GM21717 (cell line): ENCODE measurements around the gene ATP12A.

Experiments used
- ATAC-seq: cut with Tn5 transposase; IDR thresholded peaks from one replicate; pipeline ENCODE4 v1.9.1; 2021; ENCODE audit warnings: mild to moderate bottlenecking, moderate library complexity; ENCODE audit not compliant: unreplicated experiment

The ATP12A gene

GRCh38 chr13:24680258-24680920 is at the start of gene ATP12A:
Gene ATP12A (plus strand): TSS chr13:24680408. CDS start chr13:24680744, 336 bp downstream.
- no peak for ATAC-seq

DNA sequence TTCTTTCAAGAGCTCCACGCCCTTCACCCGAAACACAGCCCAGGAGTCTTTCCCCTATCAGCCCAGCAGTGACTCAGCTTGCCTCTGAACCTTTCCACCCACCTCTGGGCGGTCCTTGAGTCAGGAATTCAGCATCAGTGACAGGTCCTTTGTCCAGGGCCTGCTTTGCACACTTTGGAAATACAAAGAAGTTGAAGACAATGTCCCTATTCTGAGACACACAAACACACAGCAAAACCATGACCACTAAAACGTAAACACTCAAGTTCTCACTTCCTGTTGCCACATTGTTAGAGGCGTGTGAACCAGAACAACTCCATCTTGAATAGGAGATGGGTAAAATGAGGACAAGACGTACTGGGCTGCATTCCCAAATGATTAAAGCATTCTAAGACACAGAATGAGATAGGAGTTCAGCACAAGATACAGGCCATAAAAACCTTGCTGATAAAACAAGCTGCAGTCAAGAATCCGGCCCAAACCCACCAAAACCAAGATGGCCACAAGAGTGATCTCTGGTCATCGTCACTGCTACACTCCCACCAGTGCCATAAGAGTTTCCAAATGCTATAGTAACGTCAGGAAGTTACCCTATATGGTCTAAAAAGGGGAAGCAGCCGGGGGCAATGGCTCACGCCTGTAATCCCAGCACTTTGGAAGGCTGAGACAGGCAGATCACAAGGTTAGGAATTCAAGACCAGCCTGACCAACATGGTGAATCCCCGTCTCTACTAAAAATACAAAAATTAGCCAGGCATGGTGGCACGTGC is 49.2 kb upstream of the ATP12A start:
- ATAC-seq: no peak

DNA sequence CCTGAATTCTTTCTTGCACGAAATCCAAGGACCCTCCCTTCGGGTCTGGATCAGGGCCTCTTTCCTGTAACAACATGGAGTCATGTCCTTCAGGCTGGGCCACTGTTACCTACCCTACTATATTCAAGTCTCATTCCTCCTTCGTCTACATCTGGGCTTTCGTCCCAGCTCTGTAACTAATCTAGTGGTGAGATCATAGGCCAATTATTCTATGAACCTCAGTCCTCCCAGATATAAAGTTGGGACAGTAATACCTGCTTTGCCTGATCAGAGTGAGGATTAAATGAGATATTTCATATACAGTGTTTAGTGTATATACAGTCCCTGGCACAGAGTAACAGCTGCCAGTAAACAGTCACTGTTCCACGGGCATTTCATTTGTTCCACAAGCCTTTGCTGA is 48.3 kb upstream of the ATP12A start:
- ATAC-seq: no peak

DNA sequence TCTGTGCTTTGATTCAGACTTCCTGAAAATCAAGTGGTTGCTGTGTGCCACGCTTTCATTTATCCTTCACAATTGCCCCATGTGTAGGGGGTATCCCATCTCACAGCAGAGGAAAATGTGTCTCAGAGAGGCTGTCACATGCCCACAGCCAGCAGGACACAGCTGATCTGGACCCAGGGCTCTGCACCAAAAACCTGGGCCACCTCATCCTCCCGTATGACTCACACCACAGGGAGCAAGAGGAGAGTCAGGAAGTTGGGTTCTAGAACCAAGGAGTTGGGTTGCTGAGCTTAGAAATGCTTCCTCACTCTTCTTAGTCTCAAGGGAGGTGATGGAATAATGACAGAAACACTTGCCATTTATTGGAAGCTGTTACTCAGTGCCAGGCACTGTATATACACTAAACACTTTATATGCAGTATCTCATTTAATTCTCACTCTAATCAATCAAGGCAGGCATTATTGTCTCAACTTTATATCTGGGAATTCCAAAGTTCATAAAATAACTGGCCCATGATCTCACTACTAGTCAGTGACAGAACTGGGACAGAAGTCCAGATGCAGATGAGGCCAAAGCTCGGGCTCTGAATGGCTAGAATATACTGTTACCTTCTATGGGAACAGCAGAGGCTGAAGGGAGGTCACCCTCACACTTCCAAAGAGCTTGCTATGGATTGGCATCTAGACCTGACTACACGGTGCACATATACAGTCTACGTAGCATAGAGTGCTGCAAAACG is 47.7 kb upstream of the ATP12A start:
- ATAC-seq: no peak

- ATAC-seq: no peak
Observed at GRCh38 chr13:24636776-24637175, 43.4 kb upstream of the ATP12A start.

GRCh38 chr13:24638096-24638495 is 42.1 kb upstream of the ATP12A start:
- ATAC-seq: no peak

GRCh38 chr13:24640752-24641151 is 39.5 kb upstream of the ATP12A start:
- ATAC-seq: no peak

- no peak for ATAC-seq
Observed at GRCh38 chr13:24642219-24642618, 38.0 kb upstream of the ATP12A start.

DNA sequence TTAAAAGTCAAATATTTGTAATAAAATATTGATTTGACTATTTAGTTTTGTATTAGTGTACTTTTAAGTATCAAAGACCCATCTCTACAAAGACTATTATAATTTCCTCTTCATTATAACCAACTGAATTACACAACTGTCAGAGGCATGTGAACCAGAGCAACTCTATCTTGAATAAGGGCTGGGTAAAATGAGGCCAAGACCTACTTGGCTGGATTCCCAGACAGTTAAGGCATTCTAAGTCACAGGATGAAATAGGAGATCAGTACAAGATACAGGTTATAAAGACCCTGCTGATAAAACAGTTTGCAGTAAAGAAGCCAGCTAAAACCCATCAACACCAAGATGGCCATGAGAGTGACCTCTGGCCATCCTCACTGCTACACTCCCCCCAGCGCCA is 36.2 kb upstream of the ATP12A start:
- no peak for ATAC-seq

DNA sequence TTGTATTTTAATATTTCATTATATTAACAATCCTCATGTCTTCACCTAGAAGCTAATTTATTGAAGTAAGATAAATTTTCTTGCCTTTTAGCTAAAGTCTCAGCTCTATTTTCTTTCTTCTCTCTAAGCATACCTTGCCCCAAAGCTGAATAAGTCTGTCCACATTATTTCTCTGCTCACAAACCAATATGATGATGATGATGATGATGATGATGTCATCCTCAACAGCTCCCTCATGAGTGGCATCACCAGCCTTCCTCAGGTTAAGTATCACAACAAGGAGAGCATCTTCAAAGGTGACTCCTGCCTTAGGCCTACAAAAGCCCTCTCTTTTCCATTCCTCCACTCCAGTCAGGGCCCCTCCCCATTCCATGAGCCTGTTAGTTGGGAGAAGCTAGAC is 31.9 kb upstream of the ATP12A start:
- no peak for ATAC-seq

- no peak for ATAC-seq
Observed at GRCh38 chr13:24648983-24649687, 31.1 kb upstream of the ATP12A start.

DNA sequence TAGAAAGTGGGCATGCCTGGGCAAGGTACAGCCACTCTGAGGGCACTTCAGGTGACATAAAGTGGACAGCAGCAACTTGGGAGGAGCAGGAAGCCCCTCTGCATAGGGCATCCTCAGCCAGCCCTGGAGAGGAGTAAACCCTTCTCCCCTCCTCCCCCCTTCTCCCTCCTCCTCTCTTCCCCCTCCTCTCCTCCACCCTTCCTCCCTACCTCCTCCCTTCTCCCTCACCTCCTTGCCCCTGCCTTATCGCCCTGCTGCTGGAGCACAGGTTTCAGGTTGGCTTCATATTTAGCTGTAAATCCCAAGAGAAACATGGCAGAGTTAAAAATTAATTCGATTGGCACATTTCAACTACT is 30.5 kb upstream of the ATP12A start:
- no peak for ATAC-seq

GRCh38 chr13:24650161-24650560 is 30.0 kb upstream of the ATP12A start:
- ATAC-seq: no peak

- ATAC-seq: no peak
Observed at GRCh38 chr13:24651718-24652345, 28.4 kb upstream of the ATP12A start.

GRCh38 chr13:24652359-24652758 is 27.8 kb upstream of the ATP12A start:
- no peak for ATAC-seq

GRCh38 chr13:24654741-24655140 is 25.5 kb upstream of the ATP12A start:
- ATAC-seq: no peak

DNA sequence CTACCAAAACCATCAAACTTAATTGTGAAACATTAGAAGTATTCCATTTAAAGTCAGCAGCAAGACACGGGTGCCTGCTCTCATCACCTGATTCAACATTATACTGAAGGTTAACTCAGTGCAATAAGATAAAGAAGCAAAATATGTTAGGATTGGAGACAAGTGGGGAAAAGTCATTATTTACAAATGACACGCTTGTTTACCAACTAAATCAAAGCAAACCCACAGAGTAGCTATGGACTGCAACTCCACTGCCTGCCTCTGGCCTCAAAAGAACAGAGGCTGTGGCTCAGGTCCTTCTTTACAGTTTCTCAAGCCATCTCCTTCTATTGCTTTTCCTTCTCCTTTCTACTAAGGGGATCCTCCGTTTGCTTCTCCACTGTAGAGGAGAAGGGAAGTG is 21.0 kb upstream of the ATP12A start:
- ATAC-seq: no peak

DNA sequence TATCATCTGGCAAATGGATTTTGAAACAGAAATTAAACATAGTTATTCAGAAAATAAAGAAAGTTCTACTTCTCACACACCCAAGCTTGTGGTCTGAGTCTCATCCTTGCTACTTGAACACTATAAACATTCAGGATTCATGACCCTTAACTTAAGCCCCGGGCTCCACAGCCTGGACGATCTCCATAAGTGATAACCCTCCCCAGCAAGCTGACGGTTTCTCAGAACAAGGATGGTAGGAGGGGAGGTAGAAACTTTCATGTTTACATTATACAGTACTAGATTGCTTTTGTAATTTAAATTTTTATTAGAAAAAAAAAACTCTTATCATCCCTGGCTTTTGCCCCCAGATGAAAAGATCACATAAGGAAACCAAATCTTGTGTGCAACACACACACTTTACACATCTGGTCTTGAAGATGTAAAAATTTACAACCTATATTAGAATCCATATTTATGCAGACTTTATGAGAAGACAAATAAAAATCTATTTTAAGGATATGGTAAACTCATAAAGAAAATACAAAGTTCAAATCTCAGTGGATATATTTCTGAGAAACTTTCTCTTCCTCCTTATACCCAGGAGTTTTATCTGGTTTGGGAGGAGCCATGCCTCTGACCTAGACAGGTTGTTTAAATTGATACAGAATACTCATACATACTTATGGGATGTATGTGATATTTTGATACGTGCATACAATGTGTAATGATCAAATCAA is 20.0 kb upstream of the ATP12A start:
- no peak for ATAC-seq

DNA sequence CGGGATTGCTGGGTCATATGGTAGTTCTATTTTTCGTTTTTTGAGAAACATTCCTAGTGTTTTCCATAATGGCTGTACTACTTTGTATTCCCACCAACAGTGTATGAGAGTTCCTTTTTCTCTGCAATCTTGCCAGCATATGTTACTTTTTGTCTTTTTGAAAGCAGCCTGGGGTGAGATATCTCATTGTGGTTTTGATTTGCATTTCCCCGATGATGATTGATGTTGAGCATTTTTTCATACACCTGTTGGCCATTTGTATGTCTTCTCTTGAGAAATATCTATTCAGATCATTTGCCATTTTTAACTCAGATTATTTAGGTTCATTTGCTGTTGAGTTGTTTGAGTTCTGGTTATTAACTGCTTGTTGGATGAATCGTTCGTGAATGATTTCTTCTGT is 18.5 kb upstream of the ATP12A start:
- no peak for ATAC-seq
